ENCODE results near the gene CST11. TPM values are rescaled to one million over a fixed set of nuclear protein-coding genes. Genes with fewer than 3 reads are reported as not detected.

The CST11 gene
- total and polyA plus RNA-seq, 11 donors: not detected

GRCh38 chr20:23459461-23460150 is 6.9 kb upstream of the CST11 start:
- Histone ChIP-seq H3K4me3 (no peak overlapping the region), H3K9me3 (peaks cover 0 to 7% (median 0%) of the 10 kb centered on the region in 12 donors), H3K36me3 (no peaks in the 10 kb centered on the region), H3K27ac (no peak overlapping the region), H3K4me1 (no peaks in the 10 kb centered on the region), H3K27me3 (peaks cover 0 to 14% (median 0%) of the 10 kb centered on the region in 9 donors)
- intact Hi-C loops (cut with DNase I): no loop called here
- no peak for DNase-seq
- no peak for ATAC-seq
- WGBS, 4 donors: 55 to 80% (median 77%) methylated on average over 3 of the region's 3 CpGs
- TF ChIP-seq POLR2A (IDR thresholded peaks at IDR 0.05): no peak
- TF ChIP-seq, protein P1, sequence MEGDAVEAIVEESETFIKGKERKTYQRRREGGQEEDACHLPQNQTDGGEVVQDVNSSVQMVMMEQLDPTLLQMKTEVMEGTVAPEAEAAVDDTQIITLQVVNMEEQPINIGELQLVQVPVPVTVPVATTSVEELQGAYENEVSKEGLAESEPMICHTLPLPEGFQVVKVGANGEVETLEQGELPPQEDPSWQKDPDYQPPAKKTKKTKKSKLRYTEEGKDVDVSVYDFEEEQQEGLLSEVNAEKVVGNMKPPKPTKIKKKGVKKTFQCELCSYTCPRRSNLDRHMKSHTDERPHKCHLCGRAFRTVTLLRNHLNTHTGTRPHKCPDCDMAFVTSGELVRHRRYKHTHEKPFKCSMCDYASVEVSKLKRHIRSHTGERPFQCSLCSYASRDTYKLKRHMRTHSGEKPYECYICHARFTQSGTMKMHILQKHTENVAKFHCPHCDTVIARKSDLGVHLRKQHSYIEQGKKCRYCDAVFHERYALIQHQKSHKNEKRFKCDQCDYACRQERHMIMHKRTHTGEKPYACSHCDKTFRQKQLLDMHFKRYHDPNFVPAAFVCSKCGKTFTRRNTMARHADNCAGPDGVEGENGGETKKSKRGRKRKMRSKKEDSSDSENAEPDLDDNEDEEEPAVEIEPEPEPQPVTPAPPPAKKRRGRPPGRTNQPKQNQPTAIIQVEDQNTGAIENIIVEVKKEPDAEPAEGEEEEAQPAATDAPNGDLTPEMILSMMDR (IDR thresholded peaks at IDR 0.05): no peak

DNA sequence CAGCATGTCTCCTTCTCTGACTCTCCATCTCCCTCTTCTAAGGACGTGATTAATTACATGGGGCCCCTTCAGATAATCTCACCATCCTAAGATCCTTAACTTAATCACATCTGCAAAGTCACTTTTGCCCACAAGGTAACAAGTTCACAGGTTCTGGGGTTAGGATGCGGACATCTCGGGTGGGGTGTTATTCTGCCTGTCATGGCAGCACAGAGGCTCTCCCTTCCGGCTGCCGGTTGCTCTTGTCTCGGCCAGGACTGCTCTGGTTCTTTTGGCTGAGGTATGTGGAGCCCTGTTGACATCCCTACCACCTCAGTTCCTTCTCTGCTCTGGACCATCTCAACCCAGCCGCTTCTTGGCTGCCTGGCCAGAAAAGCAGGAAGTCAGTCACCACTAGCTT is 4.2 kb upstream of the CST11 start:
- Histone ChIP-seq H3K4me1 (no peaks in the 10 kb centered on the region), H3K27me3 (peaks cover 0 to 30% (median 0%) of the 10 kb centered on the region in 9 donors), H3K4me3 (no peak overlapping the region), H3K36me3 (no peaks in the 10 kb centered on the region), H3K27ac (no peak overlapping the region), H3K9me3 (no peaks in the 10 kb centered on the region)
- no peak for TF ChIP-seq POLR2A (IDR thresholded peaks at IDR 0.05)
- TF ChIP-seq, protein P1 (IDR thresholded peaks at IDR 0.05): no peak
- WGBS, 4 donors: 83 to 86% (median 85%) methylated on average over 7 of the region's 7 CpGs
- ATAC-seq: no peak
- intact Hi-C loops (cut with DNase I): no loop called here
- DNase-seq: no peak

DNA sequence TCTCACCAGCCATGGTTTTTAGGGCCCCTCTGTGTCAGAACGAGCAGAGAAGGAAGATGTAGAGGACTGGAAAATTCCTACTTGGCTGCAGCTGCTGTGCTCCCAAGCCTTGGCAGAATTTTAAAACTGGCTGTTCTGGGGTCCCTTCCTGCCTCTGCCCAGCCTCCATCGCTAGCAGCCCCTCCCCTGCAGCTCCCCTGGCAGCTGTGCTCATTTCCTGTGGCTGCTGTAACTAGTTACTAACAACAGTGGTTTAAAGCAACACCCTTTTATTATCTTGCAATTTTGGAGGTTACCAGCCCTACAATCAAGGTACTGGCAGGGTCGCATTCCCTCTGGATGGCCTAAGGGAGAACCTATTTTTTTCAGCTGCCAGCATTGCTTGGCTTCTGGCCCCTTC is 3.7 kb upstream of the CST11 start:
- 45 to 60% (median 52%) methylated on average over 3 of the region's 3 CpGs for WGBS, 4 donors
- DNase-seq: no peak
- no peak for ATAC-seq
- Histone ChIP-seq H3K27me3 (peaks cover 0 to 30% (median 0%) of the 10 kb centered on the region in 9 donors), H3K36me3 (no peaks in the 10 kb centered on the region), H3K4me1 (no peaks in the 10 kb centered on the region), H3K4me3 (no peak overlapping the region), H3K27ac (no peak overlapping the region), H3K9me3 (no peaks in the 10 kb centered on the region)
- no peak for TF ChIP-seq POLR2A (IDR thresholded peaks at IDR 0.05)
- TF ChIP-seq, protein P1 (IDR thresholded peaks at IDR 0.05): no peak
- intact Hi-C loops (cut with DNase I): no loop called here

DNA sequence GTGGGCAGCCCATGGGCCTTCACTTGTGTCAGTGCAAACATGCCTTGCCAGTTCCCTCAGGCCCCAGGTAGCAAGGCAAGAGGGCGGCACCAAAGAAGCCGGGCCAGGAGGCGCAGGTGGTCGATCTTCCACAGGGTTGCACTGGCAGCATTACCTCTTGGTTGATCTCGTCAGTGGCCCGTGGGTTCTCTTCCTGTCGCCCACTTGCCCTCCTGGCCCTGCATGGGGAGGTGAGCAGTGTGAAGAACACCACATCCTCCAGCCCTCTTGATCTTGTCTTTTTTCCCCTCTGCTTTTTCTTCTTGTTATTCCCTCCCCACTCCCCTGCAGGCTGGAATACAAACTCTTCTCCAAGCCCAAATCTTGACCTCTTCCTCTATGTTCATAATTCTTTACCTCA is 3.0 kb upstream of the CST11 start:
- no peak for TF ChIP-seq POLR2A (IDR thresholded peaks at IDR 0.05)
- TF ChIP-seq, protein P1 (IDR thresholded peaks at IDR 0.05): no peak
- intact Hi-C loops (cut with DNase I): no loop called here
- no peaks in the 10 kb centered on the region for H3K9me3 ChIP-seq

More for the DNA sequence above, 3.0 kb upstream of the CST11 start:
- no peak overlapping the region for H3K27ac ChIP-seq
- 87 to 91% (median 90%) methylated on average over 7 of the region's 7 CpGs for WGBS, 4 donors
- ATAC-seq: no peak
- H3K4me1 ChIP-seq: no peaks in the 10 kb centered on the region
- peaks cover 0 to 23% (median 0%) of the 10 kb centered on the region in 9 donors for H3K27me3 ChIP-seq
- no peaks in the 10 kb centered on the region for H3K36me3 ChIP-seq
- no peak for DNase-seq
- H3K4me3 ChIP-seq: no peak overlapping the region
